Measurements from ENCODE around the gene SLC25A3. TPM values are rescaled to one million over a fixed set of nuclear protein-coding genes. Genes with fewer than 3 reads are reported as not detected.
"Not testable (repeated sequence)": the region's sequence is repeated elsewhere in the genome, so short reads cannot be mapped to it uniquely, and the experiment has no call there.

SLC25A3 gene
- 1,003 and 1,119 TPM in 2 replicates for total RNA-seq (2014; rRNA removed; shearing (Covaris generic))

DNA sequence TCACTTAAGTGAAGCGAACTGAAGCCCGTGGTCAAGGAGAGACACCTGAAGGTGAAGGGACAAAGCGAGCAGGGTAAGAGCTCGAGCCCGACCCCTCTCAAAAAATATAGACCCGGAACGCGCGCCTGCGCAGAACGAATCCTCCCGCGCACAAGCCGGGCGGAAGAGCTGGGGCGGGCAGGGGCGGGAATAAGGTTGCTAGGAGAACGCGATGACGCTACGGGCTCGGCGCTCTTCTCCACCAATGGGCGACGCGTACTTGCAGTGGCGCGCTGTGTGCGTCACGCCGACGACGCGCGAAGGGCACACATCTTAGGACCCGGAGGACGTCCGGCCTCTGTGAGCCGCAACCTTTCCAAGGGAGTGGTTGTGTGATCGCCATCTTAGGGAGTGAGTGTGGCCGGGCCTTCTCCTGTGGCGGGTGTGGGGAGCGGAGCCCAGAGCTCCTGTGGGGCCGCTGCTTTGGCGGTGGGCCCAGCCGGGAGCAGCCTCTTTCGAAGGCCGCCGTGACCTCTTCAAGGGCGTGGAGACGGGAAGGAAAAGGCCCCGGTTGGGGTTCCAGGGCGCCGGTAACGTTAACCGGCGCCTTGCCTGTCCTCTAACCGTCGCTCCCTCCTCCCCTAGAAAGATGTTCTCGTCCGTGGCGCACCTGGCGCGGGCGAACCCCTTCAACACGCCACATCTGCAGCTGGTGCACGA is at the start of gene SLC25A3:
Gene SLC25A3 (plus strand): TSS at position 336 of the 699 bp plus-strand sequence. CDS start 293 bp downstream, at position 629.
- DNase-seq (ENCODE audit: low spot score) = peak; percentile 99
- in situ Hi-C loops (cut with HindIII; ENCODE audit: low sequenced_read_pairs) = no loop called here

DNA sequence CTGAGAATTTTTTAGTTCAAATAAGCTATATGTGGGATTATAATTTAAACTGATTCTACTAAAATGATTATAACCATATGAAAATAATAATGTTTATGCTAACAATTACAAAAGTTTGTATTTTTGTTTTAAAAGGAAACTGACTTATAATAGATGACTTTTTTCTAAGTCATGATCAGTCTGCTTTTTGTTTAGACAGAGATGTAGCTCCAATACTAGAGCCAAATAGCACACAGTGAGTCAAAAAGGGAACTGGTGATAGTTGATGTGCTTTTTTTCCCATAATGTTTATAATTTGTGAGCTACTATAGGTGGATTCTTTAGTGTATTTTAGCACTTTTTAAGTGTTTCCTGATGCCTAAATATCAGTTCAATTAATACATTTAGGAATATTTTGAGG is 49.8 kb upstream of the SLC25A3 start:
- in situ Hi-C loops (cut with HindIII; ENCODE audit: low sequenced_read_pairs) = no loop called here
- no peak for DNase-seq (ENCODE audit: low spot score)

DNA sequence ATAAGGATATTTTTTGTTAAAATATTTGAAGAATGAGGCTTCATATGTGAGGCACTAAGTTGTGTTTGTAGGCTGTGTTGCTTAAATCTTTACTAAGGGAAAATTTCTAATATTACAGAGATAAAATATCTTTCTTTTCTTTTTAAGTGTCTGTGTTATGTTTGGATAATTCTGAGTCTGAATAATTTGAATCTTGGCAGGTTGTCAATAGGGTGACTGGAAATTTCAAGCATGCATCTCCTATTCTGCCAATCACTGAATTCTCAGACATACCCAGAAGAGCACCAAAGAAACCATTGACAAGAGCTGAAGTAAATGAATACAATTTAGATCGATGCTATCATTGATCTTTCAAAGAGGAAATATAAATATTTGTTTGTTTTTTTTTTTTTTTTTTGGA is 48.7 kb upstream of the SLC25A3 start:
- in situ Hi-C loops (cut with HindIII; ENCODE audit: low sequenced_read_pairs) = no loop called here
- no peak for DNase-seq (ENCODE audit: low spot score)

DNA sequence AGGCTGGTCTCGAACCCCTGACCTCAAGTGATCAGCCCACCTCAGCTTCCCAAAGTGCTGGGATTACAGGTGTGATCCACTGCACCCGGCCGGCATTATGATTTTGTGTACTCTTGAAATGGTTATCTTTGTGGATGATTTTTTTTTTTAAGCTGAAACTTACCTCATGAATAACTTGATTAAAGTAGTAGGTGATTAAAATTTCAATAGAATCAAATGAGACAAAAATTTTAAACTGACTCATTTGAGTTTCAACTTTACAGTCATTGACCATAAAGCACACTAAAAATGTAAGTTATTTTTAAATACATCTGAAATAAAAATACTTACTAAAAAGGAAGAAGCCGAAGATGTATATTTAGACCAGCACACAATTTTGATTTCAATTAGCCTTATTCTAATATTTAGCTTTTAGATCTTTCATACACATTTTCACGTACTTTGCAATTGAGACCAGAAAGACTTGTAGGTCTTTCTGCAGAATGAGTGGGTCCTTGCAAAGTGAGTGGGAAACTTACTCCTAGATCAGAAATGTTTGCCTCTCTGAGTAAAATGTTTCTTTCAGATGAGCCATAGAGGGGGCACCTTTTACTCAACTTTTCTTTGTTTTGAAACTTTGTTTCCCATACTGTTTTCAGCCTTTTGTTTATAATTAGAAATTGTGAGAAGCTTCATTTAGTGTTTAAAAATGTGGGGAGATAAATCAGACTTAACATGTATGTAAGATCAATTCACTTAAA is 43.9 kb upstream of the SLC25A3 start:
- no peak for DNase-seq (ENCODE audit: low spot score)
- in situ Hi-C loops (cut with HindIII; ENCODE audit: low sequenced_read_pairs) = no loop called here

DNA sequence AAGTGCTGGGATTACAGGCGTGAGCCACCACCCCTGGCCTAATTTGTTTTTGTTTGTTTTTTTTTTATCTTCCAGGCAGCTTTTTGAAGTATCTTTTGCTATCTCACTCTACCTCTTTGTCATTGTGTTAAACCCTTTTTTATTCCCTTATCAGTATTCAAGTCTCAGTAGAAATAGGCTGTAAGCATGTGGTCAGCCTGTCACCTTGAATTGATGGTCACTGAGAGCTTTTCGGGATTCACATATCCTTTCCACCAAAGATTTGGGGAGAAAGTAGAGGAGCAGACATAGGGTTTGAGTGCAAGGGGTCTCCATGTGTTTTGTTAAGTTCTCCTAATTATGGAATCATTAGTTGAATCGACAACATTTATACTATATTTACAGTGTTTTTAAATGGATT is 41.7 kb upstream of the SLC25A3 start:
- in situ Hi-C loops (cut with HindIII; ENCODE audit: low sequenced_read_pairs) = no loop called here
- DNase-seq (ENCODE audit: low spot score) = no peak

DNA sequence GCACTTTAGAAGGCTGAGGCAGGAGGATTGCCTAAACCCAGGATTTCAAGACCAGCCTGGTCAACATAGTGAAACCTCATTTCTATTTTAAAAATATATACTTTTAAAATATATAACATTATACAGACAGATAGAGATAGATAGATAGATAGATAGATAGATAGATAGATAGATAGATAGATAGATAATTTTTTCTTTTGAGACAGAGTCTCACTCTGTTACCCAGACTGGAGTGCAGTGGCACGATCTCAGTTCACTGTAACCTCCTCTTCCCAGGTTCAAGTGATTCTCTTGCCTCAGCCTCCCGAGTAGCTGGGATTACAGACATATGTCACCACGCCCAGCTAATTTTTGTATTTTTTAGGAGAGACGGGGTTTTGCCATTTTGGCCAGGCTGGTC is 35.4 kb upstream of the SLC25A3 start:
- in situ Hi-C loops (cut with HindIII; ENCODE audit: low sequenced_read_pairs); DNase-seq (ENCODE audit: low spot score): not testable (repeated sequence)

DNA sequence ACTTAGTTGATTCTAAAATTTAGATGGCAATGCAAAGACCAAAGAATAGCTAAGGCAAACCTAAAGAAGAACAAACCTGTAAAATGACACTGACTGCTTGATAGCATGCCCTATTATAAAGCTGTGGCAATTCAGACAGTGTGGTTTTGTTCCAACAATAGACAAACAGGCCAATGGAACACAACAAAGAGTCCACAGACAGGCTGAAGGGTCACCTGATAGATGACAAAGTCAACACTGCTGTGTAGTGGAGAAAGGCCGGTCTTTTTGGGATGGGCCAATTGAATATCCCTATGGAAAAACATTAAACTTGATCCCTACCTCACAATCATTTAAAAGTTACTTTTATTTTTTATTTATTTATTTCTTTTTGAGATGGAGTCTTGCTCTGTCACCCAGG is 33.8 kb upstream of the SLC25A3 start:
- no peak for DNase-seq (ENCODE audit: low spot score)
- in situ Hi-C loops (cut with HindIII; ENCODE audit: low sequenced_read_pairs) = no loop called here

DNA sequence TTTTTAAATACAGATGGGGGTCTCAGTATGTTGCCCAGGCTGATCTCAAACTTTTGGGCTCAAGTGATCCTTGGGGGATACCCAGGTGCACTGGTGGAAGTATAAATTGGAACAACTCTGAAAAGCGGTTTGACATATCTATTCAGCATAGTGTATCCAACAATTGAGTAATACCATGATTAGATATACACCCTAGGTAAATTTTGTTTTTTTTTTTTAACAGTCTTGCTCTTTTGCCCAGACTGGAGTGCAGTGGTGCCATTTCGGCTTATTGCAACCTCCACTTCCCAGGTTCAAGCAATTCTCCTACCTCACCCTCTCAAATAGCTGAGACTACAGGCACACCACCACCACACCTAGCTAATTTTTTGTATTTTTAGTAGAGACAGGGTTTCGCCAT is 31.6 kb upstream of the SLC25A3 start:
- no peak for DNase-seq (ENCODE audit: low spot score)
- in situ Hi-C loops (cut with HindIII; ENCODE audit: low sequenced_read_pairs) = no loop called here

DNA sequence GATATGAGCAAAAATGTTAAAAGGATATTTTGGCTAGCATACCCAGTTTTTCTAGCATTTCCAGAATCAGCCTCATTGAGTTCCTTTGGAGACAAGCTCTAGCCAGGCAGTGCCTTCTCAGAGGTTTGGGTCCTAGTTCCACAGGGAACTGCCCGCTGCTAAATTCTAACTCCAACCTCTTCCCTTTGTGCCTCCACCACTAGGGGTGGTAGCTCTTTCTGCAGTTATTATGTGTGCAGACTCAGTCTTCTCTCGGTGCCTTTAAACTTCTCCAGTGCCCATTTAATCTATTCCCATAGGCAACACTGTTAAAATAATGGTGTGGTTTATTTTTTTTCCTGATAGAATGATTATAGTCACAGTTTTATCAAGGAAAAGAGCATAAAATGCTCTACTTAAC is 21.5 kb upstream of the SLC25A3 start:
- in situ Hi-C loops (cut with HindIII; ENCODE audit: low sequenced_read_pairs) = no loop called here
- DNase-seq (ENCODE audit: low spot score) = no peak

DNA sequence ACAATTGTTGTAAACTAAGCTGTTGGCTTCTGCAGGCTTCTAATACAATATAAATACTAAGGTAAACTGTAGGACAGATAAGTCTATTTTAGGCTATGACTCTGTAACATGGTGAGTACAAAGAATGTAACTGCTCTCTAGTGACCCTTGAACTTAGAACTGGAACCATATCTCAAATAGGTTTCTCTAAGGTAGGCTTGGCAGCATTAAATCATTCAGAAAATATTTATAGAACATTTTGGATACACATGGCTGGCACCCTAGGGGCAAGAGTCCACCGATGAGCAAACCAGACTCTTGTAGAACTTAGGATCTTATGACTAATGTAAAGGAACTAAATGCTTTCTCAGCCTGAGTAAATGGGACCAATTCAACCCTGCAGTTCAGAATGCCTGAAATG is 19.4 kb upstream of the SLC25A3 start:
- no peak for DNase-seq (ENCODE audit: low spot score)
- in situ Hi-C loops (cut with HindIII; ENCODE audit: low sequenced_read_pairs) = no loop called here

DNA sequence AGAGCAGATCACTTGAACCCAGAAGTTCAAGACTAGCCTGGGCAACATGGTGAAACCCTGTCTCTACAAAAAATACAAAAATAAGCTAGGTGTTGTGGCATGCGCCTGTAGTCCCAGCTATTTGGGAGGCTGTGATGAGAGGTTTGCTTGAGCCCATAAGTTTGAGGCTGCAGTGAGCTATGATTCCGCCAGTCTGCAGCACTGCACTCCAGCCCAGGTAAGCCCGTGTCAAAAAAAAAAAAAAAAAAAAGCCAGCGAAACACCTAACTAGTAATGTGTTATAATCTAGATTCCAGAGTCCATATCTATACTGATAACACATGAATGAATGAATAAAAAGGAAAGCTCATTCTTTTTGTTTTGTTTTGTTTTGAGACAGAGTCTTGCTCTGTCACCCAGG is 18.5 kb upstream of the SLC25A3 start:
- no peak for DNase-seq (ENCODE audit: low spot score)
- in situ Hi-C loops (cut with HindIII; ENCODE audit: low sequenced_read_pairs) = no loop called here

DNA sequence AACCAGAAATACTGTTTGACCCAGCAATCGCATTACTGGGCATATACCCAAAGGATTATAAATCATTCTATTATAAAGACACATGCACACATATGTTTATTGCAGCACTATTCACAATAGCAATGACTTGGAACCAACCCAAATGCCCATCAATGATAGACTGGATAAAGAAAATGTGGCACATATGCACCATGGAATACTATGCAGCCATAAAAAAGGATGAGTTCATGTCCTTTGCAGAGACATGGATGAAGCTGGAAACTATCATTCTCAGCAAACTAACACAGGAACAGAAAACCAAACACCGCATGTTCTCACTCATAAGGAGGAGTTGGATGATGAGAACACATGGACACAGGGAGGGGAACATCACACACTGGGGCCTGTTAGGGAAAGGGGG is 16.7 kb upstream of the SLC25A3 start:
- in situ Hi-C loops (cut with HindIII; ENCODE audit: low sequenced_read_pairs) = not testable (repeated sequence)

DNA sequence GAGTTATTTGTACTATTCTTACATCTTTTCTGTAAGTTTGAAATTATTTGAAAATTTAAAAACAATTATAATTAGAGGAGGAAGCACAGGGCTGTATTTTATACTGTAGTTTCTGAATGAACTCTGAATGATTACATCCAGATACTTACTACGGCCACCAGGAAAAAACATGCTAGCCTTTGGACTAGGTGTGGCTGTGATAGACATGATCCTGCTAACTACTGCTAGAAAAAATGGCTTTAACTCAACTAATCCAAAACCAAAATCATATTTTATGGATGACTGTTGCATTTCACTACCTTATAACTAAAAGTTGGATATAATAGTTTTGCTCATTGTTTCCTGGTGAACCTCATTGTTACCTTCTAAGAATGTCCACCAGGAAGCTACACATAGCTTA is 15.1 kb upstream of the SLC25A3 start:
- in situ Hi-C loops (cut with HindIII; ENCODE audit: low sequenced_read_pairs) = no loop called here

More for the DNA sequence above, 16.7 kb upstream of the SLC25A3 start:
- DNase-seq (ENCODE audit: low spot score) = not testable (repeated sequence)

DNA sequence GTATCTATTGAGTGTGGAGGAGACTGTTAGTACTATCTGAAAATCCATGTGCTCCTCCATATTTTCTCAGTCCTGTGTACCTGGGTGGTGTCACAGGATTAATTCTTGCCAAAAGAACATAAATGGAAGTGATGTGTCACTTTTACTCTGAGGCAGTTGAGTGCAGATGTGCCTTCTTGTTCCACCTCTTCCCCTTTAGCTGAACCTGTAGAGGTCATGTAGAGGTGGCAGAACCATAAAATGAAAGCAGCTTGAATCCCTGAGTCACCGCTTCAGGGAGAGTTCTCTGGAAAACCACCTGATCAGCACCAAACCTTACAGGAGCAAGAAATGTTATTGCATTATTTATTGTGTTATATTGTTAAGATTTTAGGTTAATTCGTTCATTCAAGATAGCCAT is 14.7 kb upstream of the SLC25A3 start:
- DNase-seq (ENCODE audit: low spot score) = no peak
- in situ Hi-C loops (cut with HindIII; ENCODE audit: low sequenced_read_pairs) = no loop called here

More for the DNA sequence above, 15.1 kb upstream of the SLC25A3 start:
- no peak for DNase-seq (ENCODE audit: low spot score)

DNA sequence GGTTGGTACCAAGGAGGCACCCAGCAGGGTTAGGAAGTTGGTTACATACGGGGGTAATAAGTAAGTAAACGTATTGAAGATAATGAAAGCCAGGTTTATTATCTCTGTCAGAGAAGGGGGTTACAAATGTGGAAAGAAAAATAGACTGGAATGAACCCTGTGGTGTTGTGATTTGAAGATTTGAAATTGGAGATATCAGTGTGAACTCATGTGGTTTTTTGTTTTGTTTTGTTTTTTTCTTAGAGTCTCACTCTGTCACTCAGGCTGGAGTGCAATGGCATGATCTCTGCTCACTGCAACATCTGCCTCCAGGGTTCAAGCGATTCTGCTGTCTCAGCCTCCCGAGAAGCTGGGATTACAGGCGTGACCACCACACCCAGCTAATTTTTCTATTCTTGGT is 14.1 kb upstream of the SLC25A3 start:
- DNase-seq (ENCODE audit: low spot score) = no peak
- in situ Hi-C loops (cut with HindIII; ENCODE audit: low sequenced_read_pairs) = no loop called here

DNA sequence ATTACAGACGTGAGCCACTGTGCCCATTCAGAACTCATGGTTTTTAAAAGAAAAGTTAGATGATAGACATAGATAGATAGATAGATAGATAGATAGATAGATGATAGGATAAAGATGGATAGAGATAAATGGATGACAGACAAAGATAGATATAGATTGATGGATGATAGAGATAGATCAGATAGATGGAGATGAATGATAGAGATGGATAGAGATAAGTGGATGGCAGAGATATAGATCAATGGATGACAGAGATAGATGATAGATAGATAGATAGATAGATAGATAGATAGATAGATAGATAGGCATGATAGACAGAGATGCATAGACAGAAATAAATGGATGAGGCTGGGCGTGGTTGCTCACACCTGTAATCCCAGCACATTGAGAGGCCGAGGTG is 13.7 kb upstream of the SLC25A3 start:
- in situ Hi-C loops (cut with HindIII; ENCODE audit: low sequenced_read_pairs) = no loop called here

DNA sequence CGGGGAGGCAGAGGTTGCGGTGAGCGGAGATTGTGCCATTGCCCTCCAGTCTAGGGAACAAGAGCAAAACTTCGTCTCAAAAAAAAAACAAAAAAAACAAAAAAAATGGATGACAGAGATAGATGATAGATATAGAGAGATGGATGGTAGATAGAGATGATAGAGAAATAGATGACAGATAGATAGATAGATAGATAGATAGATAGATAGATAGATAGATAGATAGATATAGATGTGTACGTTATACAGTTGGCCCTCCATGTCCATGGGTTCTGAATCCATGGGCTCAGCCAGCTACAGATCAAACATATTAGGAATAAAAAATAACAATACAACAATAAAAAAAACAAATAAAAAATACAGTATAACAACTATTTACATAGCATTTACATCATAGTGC is 12.8 kb upstream of the SLC25A3 start:
- DNase-seq (ENCODE audit: low spot score) = no peak
- in situ Hi-C loops (cut with HindIII; ENCODE audit: low sequenced_read_pairs) = no loop called here

More for the DNA sequence above, 13.7 kb upstream of the SLC25A3 start:
- DNase-seq (ENCODE audit: low spot score) = no peak

DNA sequence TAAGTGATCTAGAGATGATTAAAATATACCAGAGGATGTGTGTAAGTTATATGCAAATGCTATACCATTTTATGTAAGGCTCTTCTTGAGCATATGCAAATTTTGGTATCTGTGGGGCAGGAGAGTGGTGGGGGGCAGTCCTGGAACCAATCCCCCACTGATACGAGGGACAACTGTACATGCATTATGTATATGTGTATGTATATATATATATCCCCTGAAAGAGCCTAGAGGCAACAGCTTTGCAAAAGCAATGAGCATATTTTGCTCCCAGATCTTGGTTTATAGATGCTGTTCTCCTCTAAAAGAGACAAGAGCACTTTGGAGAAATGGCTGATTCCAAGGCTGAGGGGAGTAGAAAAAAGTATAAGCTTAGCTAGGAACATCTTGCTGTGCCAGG is 12.4 kb upstream of the SLC25A3 start:
- DNase-seq (ENCODE audit: low spot score) = no peak
- in situ Hi-C loops (cut with HindIII; ENCODE audit: low sequenced_read_pairs) = no loop called here

DNA sequence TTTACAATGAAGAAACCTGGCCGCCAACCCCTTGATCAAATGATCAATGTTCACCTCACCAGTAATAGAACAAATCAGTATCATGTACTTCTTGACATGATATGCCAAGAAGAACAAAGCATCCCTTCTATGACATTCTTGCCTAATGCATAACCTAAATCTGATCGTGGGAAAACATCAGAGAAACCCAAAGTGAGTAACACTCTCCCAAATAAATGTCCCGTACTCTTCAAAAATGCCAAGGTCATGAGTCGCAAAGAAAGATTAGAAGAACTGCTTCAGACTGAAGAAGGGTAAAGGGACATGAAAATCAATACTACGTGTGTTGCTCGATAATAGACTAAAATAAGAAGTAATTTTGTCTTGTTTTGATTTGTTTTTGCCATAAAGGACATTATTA is 11.4 kb upstream of the SLC25A3 start:
- in situ Hi-C loops (cut with HindIII; ENCODE audit: low sequenced_read_pairs) = no loop called here
- no peak for DNase-seq (ENCODE audit: low spot score)

DNA sequence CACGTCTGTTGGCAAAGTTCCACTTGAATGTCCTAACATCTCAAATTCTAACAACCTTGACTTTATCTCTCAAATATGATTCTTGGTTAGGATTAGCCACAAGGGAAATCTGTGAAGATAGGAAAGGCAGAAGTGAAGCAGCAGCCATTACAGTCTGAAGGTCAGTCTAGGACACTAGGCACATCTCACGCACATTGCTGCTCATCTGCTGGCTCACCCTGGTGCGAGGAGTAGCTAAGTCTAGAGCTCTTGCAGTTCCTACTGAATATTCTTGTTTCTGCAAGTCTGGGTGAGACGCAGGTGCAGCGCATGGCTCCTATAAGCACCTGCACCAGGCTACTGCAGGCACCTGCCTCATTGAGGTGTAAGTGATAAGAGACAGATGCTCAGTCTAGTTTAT is 6.4 kb upstream of the SLC25A3 start:
- in situ Hi-C loops (cut with HindIII; ENCODE audit: low sequenced_read_pairs) = no loop called here
- no peak for DNase-seq (ENCODE audit: low spot score)

DNA sequence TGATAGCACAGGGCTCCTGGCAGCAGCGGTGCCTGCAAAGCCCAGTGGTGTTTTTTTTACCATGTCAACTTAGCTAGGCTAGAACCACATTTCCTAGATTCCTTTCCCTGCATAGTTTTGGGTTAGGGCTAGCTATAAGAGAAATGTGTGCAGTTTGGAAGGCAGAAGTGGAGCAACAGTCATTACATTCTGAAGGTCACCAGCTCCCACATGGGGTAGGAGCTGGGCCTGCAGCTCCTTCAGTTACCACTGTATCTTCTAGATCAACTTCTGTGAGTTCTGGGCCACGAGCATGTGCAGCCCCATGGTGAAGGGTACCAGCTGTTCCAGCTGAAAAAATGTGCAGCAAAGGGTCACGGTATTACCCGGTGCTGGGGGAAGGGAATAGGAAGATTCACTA is 2.3 kb upstream of the SLC25A3 start:
- DNase-seq (ENCODE audit: low spot score) = no peak
- in situ Hi-C loops (cut with HindIII; ENCODE audit: low sequenced_read_pairs) = no loop called here

Measured in G401 (cell line).